H1 (cell line): ENCODE measurements around the gene KCTD20. TPM values are rescaled to one million over a fixed set of nuclear protein-coding genes. Genes with fewer than 3 reads are reported as not detected.

Experiments used
- CTCF ChIA-PET: fragments of 300-600 bp; sonication (Branson Sonifier 250); formaldehyde crosslinking; loops from one replicate; lab custom pipeline; 2021; ENCODE audit not compliant: partially characterized antibody; lab: Charles Lee
- POLR2A ChIA-PET: fragments of 300-600 bp; sonication (Branson Sonifier 250); formaldehyde crosslinking; loops from one replicate; lab custom pipeline; 2021; ENCODE audit warnings: inconsistent platforms; ENCODE audit not compliant: partially characterized antibody; lab: Charles Lee
- DNase-seq, 2 experiments: peaks; one replicate each; pipeline versions ENCODE4 v3.0.0 to v3.0.0-alpha.2; 2010 to 2022; ENCODE audit warnings: low spot score in 2 of 2, low read depth in 1 of 2, mixed read lengths in 1 of 2
- FAIRE-seq: peaks from 2 replicates; lab custom pipeline; 2011; peaks lifted over from hg19 to GRCh38; lab: Jason Lieb, UNC
- H2AFZ ChIP-seq: 2 replicates; pipeline ENCODE4 v1.8.1; 2012; ENCODE audit warnings: low read length, inconsistent platforms
- H2AK5ac ChIP-seq: 2 replicates; pipeline ENCODE4 v1.6.1; 2013; ENCODE audit warnings: low read depth, low read length
- H2BK120ac ChIP-seq: replicated peaks from 2 replicates; pipeline ENCODE3; 2013; ENCODE audit warnings: low read depth, low read length, inconsistent platforms
- H2BK12ac ChIP-seq: 2 replicates; pipeline ENCODE4 v1.6.1; 2013; ENCODE audit warnings: low read depth, low read length
- H2BK15ac ChIP-seq: 2 replicates; pipeline ENCODE4 v1.6.1; 2013; ENCODE audit warnings: low read length
- H2BK20ac ChIP-seq: 2 replicates; pipeline ENCODE4 v1.6.1; 2013; ENCODE audit warnings: low read length
- H2BK5ac ChIP-seq: 2 replicates; pipeline ENCODE4 v1.6.1; 2013; ENCODE audit warnings: low read depth, low read length
- H3K14ac ChIP-seq: 2 replicates; pipeline ENCODE4 v1.6.1; 2013; ENCODE audit warnings: inconsistent platforms; ENCODE audit not compliant: insufficient read length
- H3K18ac ChIP-seq: 2 replicates; pipeline ENCODE4 v1.6.1; 2013; ENCODE audit warnings: low read length; ENCODE audit errors: extremely low read depth
- H3K23ac ChIP-seq: 2 replicates; pipeline ENCODE4 v1.6.1; 2013; ENCODE audit warnings: inconsistent platforms; ENCODE audit not compliant: insufficient read length
- H3K23me2 ChIP-seq: 2 replicates; pipeline ENCODE4 v1.6.1; 2013; ENCODE audit warnings: low read depth, low read length
- H3K27ac ChIP-seq: 2 replicates; pipeline ENCODE4 v1.6.1; 2011; ENCODE audit warnings: low read depth, low read length, inconsistent platforms
- H3K27me3 ChIP-seq, 4 experiments: replicated peaks in 1 of 4; 1 replicate in 1 of 4; 2 replicates in 3 of 4; pipeline versions ENCODE4 v1.6.1 to v1.8.1; 2011 to 2013; ENCODE audit warnings: low read length in 3 of 4, mild to moderate bottlenecking in 3 of 4, inconsistent platforms in 2 of 4, mixed read lengths in 2 of 4, moderate library complexity in 1 of 4; ENCODE audit not compliant: control insufficient read depth in 3 of 4, insufficient read depth in 3 of 4; ENCODE audit errors: extremely low read depth in 1 of 4
- H3K36me3 ChIP-seq, 4 experiments: 2 replicates each; pipeline versions ENCODE4 v1.6.1 to v1.8.1; 2011 to 2013; ENCODE audit warnings: mild to moderate bottlenecking in 4 of 4, low read length in 3 of 4, moderate library complexity in 2 of 4, control low read depth in 1 of 4, inconsistent platforms in 1 of 4; ENCODE audit not compliant: insufficient read depth in 4 of 4, control insufficient read depth in 2 of 4
- H3K4ac ChIP-seq: replicated peaks from 2 replicates; pipeline ENCODE3; 2013; ENCODE audit warnings: low read length, low read depth, mixed read lengths, inconsistent platforms; ENCODE audit not compliant: insufficient read length
- H3K4me1 ChIP-seq, 4 experiments: replicated peaks in 1 of 4; 1 replicate in 1 of 4; 2 replicates in 3 of 4; pipeline versions ENCODE4 v1.6.1 to v1.8.1; 2011 to 2013; ENCODE audit warnings: low read length in 3 of 4, inconsistent platforms in 2 of 4, mixed read lengths in 1 of 4; ENCODE audit not compliant: insufficient read depth in 4 of 4, control insufficient read depth in 3 of 4
- H3K4me2 ChIP-seq, 2 experiments: 2 replicates each; pipeline versions ENCODE4 v1.6.1 to v1.8.1; 2011 to 2013; ENCODE audit warnings: low read depth in 2 of 2, low read length in 2 of 2, control low read depth in 1 of 2, inconsistent platforms in 1 of 2, mild to moderate bottlenecking in 1 of 2; ENCODE audit not compliant: insufficient read depth in 1 of 2
- H3K4me3 ChIP-seq, 4 experiments: fragments of 200-600, 300-600 bp in 1 of 4; sonication (generic), shearing (Covaris generic), sonication (Bioruptor Twin) in 1 of 4; 2 replicates each; pipeline versions ENCODE4 v1.5.1 to v1.8.1; 2011 to 2016; ENCODE audit warnings: low read length in 4 of 4, low read depth in 3 of 4, control low read depth in 2 of 4, inconsistent platforms in 2 of 4, mild to moderate bottlenecking in 2 of 4, mixed read lengths in 1 of 4, moderate library complexity in 1 of 4; ENCODE audit not compliant: insufficient read depth in 2 of 4; ENCODE audit errors: extremely low read depth in 1 of 4
- H3K56ac ChIP-seq: replicated peaks from 2 replicates; pipeline ENCODE3; 2013; ENCODE audit warnings: low read depth, mild to moderate bottlenecking, mixed read lengths, low read length, inconsistent platforms; ENCODE audit not compliant: insufficient read length
- H3K79me1 ChIP-seq: 2 replicates; pipeline ENCODE4 v1.6.1; 2013; ENCODE audit warnings: low read depth, low read length, control low read depth
- H3K79me2 ChIP-seq, 2 experiments: 2 replicates each; pipeline versions ENCODE4 v1.6.1 to v1.8.1; 2012 to 2013; ENCODE audit warnings: low read length in 2 of 2, mild to moderate bottlenecking in 2 of 2, inconsistent platforms in 1 of 2; ENCODE audit not compliant: insufficient read depth in 2 of 2, control insufficient read depth in 1 of 2
- H3K9ac ChIP-seq, 4 experiments: replicated peaks in 1 of 4; 1 replicate in 1 of 4; 2 replicates in 3 of 4; pipeline versions ENCODE4 v1.6.1 to v1.8.1; 2011 to 2013; ENCODE audit warnings: low read depth in 3 of 4, low read length in 3 of 4, control low read depth in 2 of 4, mild to moderate bottlenecking in 2 of 4, moderate library complexity in 2 of 4, inconsistent platforms in 1 of 4; ENCODE audit errors: extremely low read depth in 1 of 4
- H3K9me3 ChIP-seq, 2 experiments: 2 replicates each; pipeline versions ENCODE4 v1.6.1 to v1.8.1; 2012 to 2013; ENCODE audit warnings: mild to moderate bottlenecking in 2 of 2, moderate library complexity in 2 of 2, control low read depth in 1 of 2, inconsistent platforms in 1 of 2, low read depth in 1 of 2, low read length in 1 of 2, mixed read lengths in 1 of 2; ENCODE audit not compliant: insufficient read depth in 2 of 2
- H4K20me1 ChIP-seq, 2 experiments: replicated peaks in 1 of 2; 2 replicates each; pipeline versions ENCODE3 to v1.8.1; 2011 to 2013; ENCODE audit warnings: inconsistent platforms in 2 of 2, low read length in 2 of 2, mild to moderate bottlenecking in 1 of 2; ENCODE audit not compliant: insufficient read depth in 2 of 2, control insufficient read depth in 1 of 2
- H4K5ac ChIP-seq: 2 replicates; pipeline ENCODE4 v1.6.1; 2013; ENCODE audit warnings: low read length, low read depth, mixed read lengths, inconsistent platforms; ENCODE audit not compliant: insufficient read length
- H4K8ac ChIP-seq: 2 replicates; pipeline ENCODE4 v1.8.0; 2013; ENCODE audit warnings: mild to moderate bottlenecking, moderate library complexity, low read length, inconsistent platforms; ENCODE audit not compliant: insufficient read depth; ENCODE audit errors: extremely low read depth
- H4K91ac ChIP-seq: replicated peaks from 2 replicates; pipeline ENCODE3; 2013; ENCODE audit warnings: low read length, mixed read lengths, inconsistent platforms; ENCODE audit not compliant: insufficient read length
- ATF2 ChIP-seq: IDR thresholded peaks from 2 replicates; pipeline ENCODE4 v1.6.1; 2012; ENCODE audit warnings: low read length, inconsistent platforms
- CTBP2 ChIP-seq: IDR thresholded peaks from 2 replicates; pipeline ENCODE4 v1.7.0; 2011; ENCODE audit warnings: borderline replicate concordance, mild to moderate bottlenecking, moderate library complexity, mixed read lengths, low read length; ENCODE audit not compliant: insufficient read depth, insufficient read length
- RFX5 ChIP-seq: IDR thresholded peaks from 2 replicates; pipeline ENCODE4 v1.6.1; 2011; ENCODE audit warnings: low read depth, low read length, improper control_type of control experiment, borderline replicate concordance
- RXRA ChIP-seq: IDR thresholded peaks from 2 replicates; pipeline ENCODE4 v1.6.1; 2011; ENCODE audit warnings: low read depth, mild to moderate bottlenecking, low read length, moderate library complexity; ENCODE audit not compliant: insufficient read depth
- SAP30 ChIP-seq: fragments of 300-600 bp; sonication (generic); IDR thresholded peaks from 2 replicates; pipeline ENCODE4 v1.7.1; 2012; ENCODE audit warnings: low read length, moderate library complexity, mild to moderate bottlenecking, inconsistent platforms; ENCODE audit not compliant: insufficient read depth, insufficient replicate concordance
- SP4 ChIP-seq: IDR thresholded peaks from 2 replicates; pipeline ENCODE4 v1.6.1; 2012; ENCODE audit warnings: low read length, inconsistent platforms
- WGBS, 2 experiments: shearing (Covaris generic) in 1 of 2; methylation state at CpG; one replicate each; pipeline versions ENCODE4 v1.1.6 to v1.1.7; 2013 to 2015; ENCODE audit warnings: low lambda C conversion rate in 2 of 2, mixed read lengths in 2 of 2, inconsistent platforms in 1 of 2, low coverage in 1 of 2, missing lambda C conversion rate in 1 of 2; ENCODE audit not compliant: insufficient replicate concordance in 2 of 2, insufficient coverage in 1 of 2, insufficient read length in 1 of 2; ENCODE audit errors: extremely low coverage in 1 of 2, missing lambda C conversion rate in 1 of 2; 5-methylcytosine and 5-hydroxymethylcytosine counted together
- polyA plus RNA-seq, 7 experiments: library from polyadenylated mRNA; depleted of rRNA in 3 of 7; stranded (reverse) in 5 of 7; unstranded in 2 of 7; fragments of >200 nt in 5 of 7; fragments of 200-250 nt in 2 of 7; gene quantifications; 1 replicate in 5 of 7; 2 replicates in 1 of 7; 4 replicates in 1 of 7; pipeline versions ENCODE4 v1.2.1 to v1.2.3, GENCODE V29; 2011 to 2013; ENCODE audit warnings: missing spikeins in 2 of 7, mixed read lengths in 2 of 7
- total RNA-seq: library from RNA; stranded (reverse); fragmentation: NEBNext Ultra II Directional; extraction: Animal tissue kit (Norgen Biotek cat#: 25700); gene quantifications from 2 replicates; pipeline ENCODE4 v1.2.1, GENCODE V29; 2021

KCTD20 gene
- total and polyA plus RNA-seq, 2 of the 8 experiments (the other 6 are each of a cell fraction or from before 2014, with no cell fraction given): 10.1 to 26.2 TPM

GRCh38 chr6:36402481-36402880 is 40.3 kb upstream of the KCTD20 start:
- ChIA-PET POLR2A (interaction anchor here (1.0 to 1.8 kb wide), 2 partner anchors 16 to 206 kb away, joined by 3 to 4 read pairs; partner anchors contain the start of gene ETV7), CTCF (interaction anchor here (1.8 kb wide), 1 partner anchor 17 kb away, joined by 4 read pairs; no protein-coding TSS in a partner anchor)
- Histone ChIP-seq H2BK20ac (no peak overlapping the region), H2BK120ac (no peak overlapping the region), H4K8ac (no peak overlapping the region), H3K79me1 (no peaks in the 10 kb centered on the region), H3K14ac (no peak overlapping the region), H2BK5ac (no peak overlapping the region), H4K5ac (no peak overlapping the region), H3K27me3 (no peaks in the 10 kb centered on the region), H3K4me3 (no peak overlapping the region), H2BK12ac (no peak overlapping the region), H3K36me3 (no peaks in the 10 kb centered on the region), H3K4me1 (no peaks in the 10 kb centered on the region), H3K27ac (no peak overlapping the region), H3K9me3 (no peaks in the 10 kb centered on the region), H4K91ac (no peak overlapping the region), H3K9ac (no peak overlapping the region), H2AK5ac (no peak overlapping the region), H3K4me2 (no peak overlapping the region), H3K23ac (no peak overlapping the region), H3K23me2 (no peaks in the 10 kb centered on the region), H3K79me2 (no peaks in the 10 kb centered on the region), H3K56ac (no peak overlapping the region), H3K4ac (no peak overlapping the region), H2BK15ac (no peak overlapping the region), H4K20me1 (no peaks in the 10 kb centered on the region), H2AFZ (0 out of 2 replicates have a peak overlapping the region, but pooled peaks have one; percentile 10), H3K18ac (no peak overlapping the region)
- TF ChIP-seq RXRA (no peak), SAP30 (no peak), ATF2 (no peak), CTBP2 (no peak), RFX5 (no peak), SP4 (no peak)
- 85% methylated on average over 3 of the region's 3 CpGs; no CpG with 5 or more reads in 1 of the 2 experiments for WGBS, 2 experiments
- FAIRE-seq: no peak
- no peak for DNase-seq
